Right lobe of liver (tissue), 6 donors: ENCODE measurements around the gene DCAF5. TPM values are rescaled to one million over a fixed set of nuclear protein-coding genes. Genes with fewer than 3 reads are reported as not detected.
"Not testable (repeated sequence)": the region's sequence is repeated elsewhere in the genome, so short reads cannot be mapped to it uniquely, and the experiment has no call there.

ENCODE experiments used
- ATAC-seq, 4 donors: fragments of 200-7000 bp; cut with Tn5 transposase; one replicate each; pipeline ENCODE4 v1.9.1; 2020; ENCODE audit warnings: mild to moderate bottlenecking in 4 of 4, moderate library complexity in 4 of 4
- DNase-seq, 3 donors: peaks; one replicate each; pipeline ENCODE4 v3.0.0-alpha.2; 2020
- H3K27ac ChIP-seq, 3 donors: fragments of 200-600 bp; one replicate each; pipeline ENCODE4 v1.8.0; 2022
- H3K27me3 ChIP-seq, 2 donors: fragments of 200-600 bp; one replicate each; pipeline ENCODE4 v1.8.0; 2022
- H3K36me3 ChIP-seq, 4 donors: fragments of 200-600 bp; sonication (generic) in 1 of 4; one replicate each; pipeline versions ENCODE4 v1.5.1 to v1.8.0; 2017 to 2022; ENCODE audit warnings: control low read depth in 1 of 4
- H3K4me1 ChIP-seq, 4 donors: fragments of 200-600 bp; sonication (generic) in 1 of 4; one replicate each; pipeline versions ENCODE4 v1.5.1 to v1.8.0; 2017 to 2022; ENCODE audit warnings: control low read depth in 1 of 4
- H3K4me3 ChIP-seq, 3 donors: fragments of 200-600 bp; one replicate each; pipeline ENCODE4 v1.8.0; 2022
- H3K9me3 ChIP-seq, 4 donors: fragments of 200-600 bp; sonication (generic) in 1 of 4; one replicate each; pipeline versions ENCODE4 v1.5.1 to v1.8.0; 2017 to 2022; ENCODE audit warnings: control low read depth in 1 of 4
- POLR2A ChIP-seq: fragments of 450-650 bp; IDR thresholded peaks from one replicate; pipeline ENCODE4 v1.6.1; 2017; ENCODE audit warnings: antibody characterized with exemption, mild to moderate bottlenecking
- whole genome bisulfite sequencing: methylation state at CpG from one replicate; pipeline ENCODE4 v1.1.6; 2018; ENCODE audit warnings: low coverage, low lambda C conversion rate; ENCODE audit not compliant: insufficient coverage; ENCODE audit errors: missing lambda C conversion rate; 5-methylcytosine and 5-hydroxymethylcytosine counted together
- intact Hi-C, 2 donors: fragments of 100-400 bp; cut with DNase I; formaldehyde crosslinking; loops; one replicate each; pipeline versions ENCODE4 v1.11.2 to v1.14.1; 2022
- total RNA-seq, 6 experiments: library from RNA; depleted of rRNA in 2 of 6; stranded (reverse); fragments of >200 nt in 2 of 6; fragmentation: NEBNext Ultra II Directional in 3 of 6; extraction: Animal tissue kit (Norgen Biotek cat#: 25700) in 3 of 6; gene quantifications; one replicate each; pipeline versions ENCODE4 v1.1.0 to v1.2.4, GENCODE V29; 2016 to 2023
- TF ChIP-seq, protein P1 (sequence below), 4 donors: fragments of 200-600 bp in 3 of 4; fragments of 450-650 bp in 1 of 4; IDR thresholded peaks; one replicate each; pipeline versions ENCODE4 v1.5.1 to v1.8.0; 2016 to 2022; ENCODE audit warnings: antibody characterized with exemption in 4 of 4, mild to moderate bottlenecking in 2 of 4
- donor health status: DM: no; HTN: yes; CAD: no.
- donor health status: DM: no; HTN: no; CAD: no.
- donor health status: DM: no; HTN: no; CAD: no.
- donor health status: DM: no; HTN: yes; CAD: no.
- donor health status: DM: no; HTN: yes; CAD: no.

Gene DCAF5
- total RNA-seq, 6 experiments from 2014 or later: 21.8 to 31.4 (median 28.0) TPM

DNA sequence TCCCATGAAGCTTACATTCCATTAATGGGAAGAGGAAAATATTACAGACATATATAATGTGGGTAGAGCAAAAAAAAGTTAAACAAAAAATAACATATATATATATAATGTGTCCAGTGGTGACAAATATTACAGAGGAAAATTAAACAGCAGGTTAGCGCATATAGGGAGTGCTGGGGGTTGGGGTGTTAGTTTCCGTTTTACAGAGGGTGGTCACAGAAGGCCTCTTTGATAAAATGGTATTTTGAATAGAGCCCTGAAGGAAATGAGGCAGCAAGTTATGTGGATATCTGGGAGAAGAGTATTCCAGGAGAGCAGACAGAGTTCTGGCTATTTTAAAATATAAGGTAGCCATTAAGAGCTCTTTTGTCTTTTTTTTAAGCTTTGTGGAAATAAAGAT lies 73.2 kb downstream of the DCAF5 start:
- no peak for TF ChIP-seq POLR2A
- TF ChIP-seq, protein P1, sequence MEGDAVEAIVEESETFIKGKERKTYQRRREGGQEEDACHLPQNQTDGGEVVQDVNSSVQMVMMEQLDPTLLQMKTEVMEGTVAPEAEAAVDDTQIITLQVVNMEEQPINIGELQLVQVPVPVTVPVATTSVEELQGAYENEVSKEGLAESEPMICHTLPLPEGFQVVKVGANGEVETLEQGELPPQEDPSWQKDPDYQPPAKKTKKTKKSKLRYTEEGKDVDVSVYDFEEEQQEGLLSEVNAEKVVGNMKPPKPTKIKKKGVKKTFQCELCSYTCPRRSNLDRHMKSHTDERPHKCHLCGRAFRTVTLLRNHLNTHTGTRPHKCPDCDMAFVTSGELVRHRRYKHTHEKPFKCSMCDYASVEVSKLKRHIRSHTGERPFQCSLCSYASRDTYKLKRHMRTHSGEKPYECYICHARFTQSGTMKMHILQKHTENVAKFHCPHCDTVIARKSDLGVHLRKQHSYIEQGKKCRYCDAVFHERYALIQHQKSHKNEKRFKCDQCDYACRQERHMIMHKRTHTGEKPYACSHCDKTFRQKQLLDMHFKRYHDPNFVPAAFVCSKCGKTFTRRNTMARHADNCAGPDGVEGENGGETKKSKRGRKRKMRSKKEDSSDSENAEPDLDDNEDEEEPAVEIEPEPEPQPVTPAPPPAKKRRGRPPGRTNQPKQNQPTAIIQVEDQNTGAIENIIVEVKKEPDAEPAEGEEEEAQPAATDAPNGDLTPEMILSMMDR (IDR thresholded peaks at IDR 0.05): no peak
- H3K27ac ChIP-seq: peak overlapping the region; percentile 26 to 68 (median 46)
- H3K4me1 ChIP-seq: peaks cover 0 to 13% (median 9%) of the 10 kb centered on the region in 4 donors
- intact Hi-C loops: no loop called here
- no peaks in the 10 kb centered on the region for H3K27me3 ChIP-seq
- H3K9me3 ChIP-seq: no peaks in the 10 kb centered on the region
- DNase-seq: no peak
- 63% methylated on average over 2 of the region's 2 CpGs for WGBS
- H3K36me3 ChIP-seq: peaks cover 0 to 17% (median 0%) of the 10 kb centered on the region in 4 donors
- ATAC-seq: peak in 3 of 4 donors; percentile 8 to 18 (median 13)
- H3K4me3 ChIP-seq: no peak overlapping the region

DNA sequence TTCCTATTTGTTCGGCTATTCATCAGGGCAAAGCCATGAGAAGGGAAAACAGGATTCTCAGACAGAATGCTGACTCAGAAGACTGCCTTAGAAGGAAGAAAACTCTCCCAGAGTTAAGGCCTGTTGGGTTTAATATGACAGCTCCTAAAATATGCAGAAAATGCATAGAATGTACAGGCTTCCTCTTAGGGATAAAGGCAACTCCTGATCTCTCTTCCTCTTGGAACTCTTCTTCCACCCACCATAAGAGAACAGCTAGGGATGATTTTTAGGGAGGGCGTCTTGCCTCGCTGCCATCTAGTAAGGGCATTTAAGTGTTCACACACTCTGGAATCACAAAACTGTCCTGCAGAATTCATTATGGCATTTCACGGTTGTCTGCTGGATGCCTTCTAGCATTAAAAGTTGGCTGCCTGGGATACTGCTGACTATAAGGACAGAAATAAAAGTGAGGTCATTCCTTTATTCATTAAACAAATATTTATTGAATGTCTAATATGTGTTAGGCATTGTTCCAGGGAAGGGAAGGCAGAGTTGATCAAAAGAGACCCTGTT lies 73.7 kb downstream of the DCAF5 start:
- no peaks in the 10 kb centered on the region for H3K27me3 ChIP-seq
- H3K36me3 ChIP-seq: peaks cover 0 to 20% (median 0%) of the 10 kb centered on the region in 4 donors
- DNase-seq (no peak), ATAC-seq (peak in 3 of 4 donors; percentile 28 to 64 (median 30))
- intact Hi-C loops: no loop called here
- peak overlapping the region; percentile 26 to 68 (median 36) for H3K27ac ChIP-seq
- H3K4me3 ChIP-seq: no peak overlapping the region
- TF ChIP-seq, protein P1 (IDR thresholded peaks at IDR 0.05): no peak
- no peaks in the 10 kb centered on the region for H3K9me3 ChIP-seq
- peaks cover 0 to 13% (median 9%) of the 10 kb centered on the region in 4 donors for H3K4me1 ChIP-seq
- WGBS: 82% methylated on average over 4 of the region's 4 CpGs

DNA sequence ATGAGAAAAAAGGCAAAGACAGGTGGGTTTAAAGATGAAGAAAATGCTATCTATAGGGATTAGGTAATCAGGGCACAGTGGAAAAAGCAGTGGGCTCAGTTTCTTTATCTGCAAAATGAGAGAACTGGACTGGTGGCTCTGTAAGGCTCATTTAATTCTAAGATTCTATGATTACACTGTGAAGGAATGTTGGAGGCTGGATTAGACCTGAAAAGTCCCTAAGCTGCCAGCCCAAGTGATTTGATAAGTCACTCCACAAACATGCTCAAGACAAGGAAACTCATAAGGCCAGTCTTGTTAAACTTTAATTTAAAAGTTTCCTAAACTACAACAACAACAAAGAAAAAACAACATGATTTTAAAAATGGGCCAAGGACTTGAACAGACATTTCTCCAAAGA lies 75.1 kb downstream of the DCAF5 start:
- peaks cover 0 to 28% (median 0%) of the 10 kb centered on the region in 4 donors for H3K36me3 ChIP-seq
- intact Hi-C loops: no loop called here
- peak overlapping the region in 1 of 3 donors; percentile 68 for H3K27ac ChIP-seq
- no peak for TF ChIP-seq POLR2A
- TF ChIP-seq, protein P1 (IDR thresholded peaks at IDR 0.05): no peak
- H3K27me3 ChIP-seq: no peaks in the 10 kb centered on the region
- H3K9me3 ChIP-seq: no peaks in the 10 kb centered on the region
- ATAC-seq (no peak), DNase-seq (no peak)
- H3K4me1 ChIP-seq: peaks cover 0 to 13% (median 9%) of the 10 kb centered on the region in 4 donors
- no peak overlapping the region for H3K4me3 ChIP-seq

DNA sequence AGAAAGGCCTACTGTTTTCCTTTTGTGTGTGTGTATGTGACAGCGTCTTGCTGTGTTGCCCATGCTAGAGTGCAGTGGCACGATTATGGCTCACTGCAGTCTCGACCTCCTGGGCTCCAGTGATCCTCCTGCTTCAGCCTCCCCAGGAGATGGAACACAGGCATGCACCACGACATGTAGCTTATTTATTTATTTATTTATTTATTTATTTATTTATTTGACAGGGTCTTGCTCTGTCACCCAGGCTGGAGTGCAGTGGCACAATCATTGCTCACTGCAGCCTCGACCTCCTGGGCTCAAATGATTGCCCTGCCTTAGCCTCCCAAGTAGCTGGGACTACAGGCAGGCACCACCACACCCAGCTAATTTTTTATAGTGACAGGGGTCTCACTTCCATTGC lies 75.7 kb downstream of the DCAF5 start:
- H3K27me3 ChIP-seq, H3K4me3 ChIP-seq, DNase-seq, H3K9me3 ChIP-seq, ATAC-seq, intact Hi-C loops, H3K27ac ChIP-seq: not testable (repeated sequence)
- Histone ChIP-seq H3K4me1 (peaks cover 0 to 13% (median 8%) of the 10 kb centered on the region in 4 donors), H3K36me3 (peaks cover 0 to 34% (median 0%) of the 10 kb centered on the region in 4 donors)
- 94% methylated on average over 5 of the region's 5 CpGs for WGBS

DNA sequence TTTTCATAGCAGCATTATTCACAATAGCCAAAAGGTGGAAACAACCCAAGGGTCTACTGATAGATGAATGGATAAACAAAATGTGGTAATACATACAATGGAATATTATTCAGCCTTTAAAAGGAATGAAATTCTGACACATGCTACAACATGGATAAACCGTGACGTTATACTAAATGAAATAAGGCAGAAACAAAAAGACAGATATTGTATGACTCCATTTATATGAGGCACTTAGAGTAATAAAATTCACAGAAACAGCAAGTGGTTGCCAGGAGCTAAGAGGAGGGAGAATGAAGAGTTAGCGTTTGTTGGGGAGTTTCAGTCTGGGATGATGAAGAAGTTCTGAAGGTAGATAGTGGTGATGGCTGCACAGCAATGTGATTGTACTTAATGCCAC lies 76.6 kb downstream of the DCAF5 start:
- Histone ChIP-seq H3K4me3 (no peak overlapping the region), H3K27me3 (no peaks in the 10 kb centered on the region), H3K4me1 (peaks cover 0 to 7% (median 4%) of the 10 kb centered on the region in 4 donors), H3K27ac (no peak overlapping the region), H3K36me3 (peaks cover 0 to 34% (median 0%) of the 10 kb centered on the region in 4 donors), H3K9me3 (no peaks in the 10 kb centered on the region)
- WGBS: 87% methylated on average over 3 of the region's 3 CpGs
- ATAC-seq: no peak
- no peak for TF ChIP-seq POLR2A
- TF ChIP-seq, protein P1 (IDR thresholded peaks at IDR 0.05): no peak
- intact Hi-C loops: no loop called here
- DNase-seq: no peak
